ENCODE results near the gene LDB1.

The LDB1 gene

DNA sequence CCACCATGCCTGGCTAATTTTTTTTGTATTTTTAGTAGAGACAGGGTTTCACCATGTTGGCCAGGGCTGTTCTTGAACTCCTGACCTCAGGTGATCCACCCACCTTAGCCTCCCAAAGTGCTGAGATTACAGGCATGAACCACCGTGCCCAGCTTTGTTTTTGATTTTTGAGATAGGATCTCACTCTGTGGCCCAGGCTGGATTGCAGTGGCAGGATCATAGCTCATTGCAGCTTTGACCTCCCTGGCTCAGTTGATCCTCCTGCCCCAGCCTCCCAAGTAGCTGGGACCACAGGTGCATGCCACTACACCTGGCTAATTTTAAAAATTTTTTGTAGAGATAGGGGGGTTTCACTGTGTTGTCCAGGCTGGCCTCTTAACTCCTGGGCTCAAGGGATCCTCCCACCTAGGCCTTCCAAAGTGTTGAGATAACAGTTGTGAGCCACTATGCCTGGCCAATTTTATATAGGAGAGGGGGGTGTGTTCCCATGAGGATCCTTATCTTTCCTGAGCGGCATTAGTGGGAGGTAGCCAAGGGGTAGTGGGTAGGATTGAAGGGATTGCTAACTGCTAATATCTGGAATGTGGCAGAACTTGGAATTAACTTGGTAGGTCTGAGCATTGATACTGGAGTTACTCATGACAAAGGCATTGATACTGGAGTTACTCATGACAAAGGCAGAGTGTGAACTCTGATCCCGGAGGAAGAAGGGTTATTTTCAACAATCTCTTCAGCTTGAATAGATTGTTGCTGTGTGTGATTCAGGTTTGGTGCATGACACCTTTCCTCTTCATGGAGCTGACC lies 31.0 kb upstream of the LDB1 start:
- DNase-seq (ENCODE audit: low read depth): peak; percentile 35
- Histone ChIP-seq H3K4me1 (ENCODE audit: control insufficient read depth, insufficient read depth, low read length) (peaks cover 27% of the 10 kb centered on the region), H3K27me3 (replicated peaks; ENCODE audit: control insufficient read depth, insufficient read depth, low read length) (no peaks in the 10 kb centered on the region), H3K9me3 (ENCODE audit: control insufficient read depth, low read length) (no peaks in the 10 kb centered on the region), H3K9ac (ENCODE audit: low read length) (peak overlapping the region; percentile 57), H3K36me3 (ENCODE audit: control insufficient read depth, insufficient read depth, low read length, severe bottlenecking) (peaks cover 60% of the 10 kb centered on the region), H3K4me3 (ENCODE audit: low read length) (peak overlapping the region; percentile 99)

DNA sequence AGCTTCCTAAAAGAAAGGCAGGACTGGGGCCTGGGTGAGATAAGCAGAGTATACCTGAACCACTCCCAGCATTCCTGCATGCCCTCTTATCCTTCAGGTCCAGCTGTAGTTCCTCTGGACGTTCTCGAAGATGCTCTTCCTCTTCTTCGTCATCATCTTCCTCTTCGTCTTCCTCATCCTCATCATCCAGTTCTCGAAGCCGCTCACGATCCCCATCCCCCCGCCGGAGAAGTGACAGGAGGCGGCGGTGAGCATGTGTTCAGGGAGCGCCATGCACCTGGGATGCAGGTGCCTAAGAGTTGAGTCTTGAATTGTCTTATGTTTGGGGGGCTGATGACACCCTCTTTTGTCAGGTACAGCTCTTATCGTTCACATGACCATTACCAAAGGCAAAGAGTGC lies 28.1 kb upstream of the LDB1 start:
- Histone ChIP-seq H3K4me1 (ENCODE audit: control insufficient read depth, insufficient read depth, low read length) (peaks cover 15% of the 10 kb centered on the region), H3K27me3 (replicated peaks; ENCODE audit: control insufficient read depth, insufficient read depth, low read length) (no peaks in the 10 kb centered on the region), H3K9ac (ENCODE audit: low read length) (no peak overlapping the region), H3K4me3 (ENCODE audit: low read length) (no peak overlapping the region), H3K9me3 (ENCODE audit: control insufficient read depth, low read length) (no peaks in the 10 kb centered on the region), H3K36me3 (ENCODE audit: control insufficient read depth, insufficient read depth, low read length, severe bottlenecking) (peaks cover 68% of the 10 kb centered on the region)
- no peak for DNase-seq (ENCODE audit: low read depth)

- H3K4me3 ChIP-seq (ENCODE audit: low read length): no peak overlapping the region
Observed at GRCh38 chr10:102147561-102147960, 27.4 kb upstream of the LDB1 start.

GRCh38 chr10:102146971-102147428 lies 26.8 kb upstream of the LDB1 start:
- H3K36me3 ChIP-seq (ENCODE audit: control insufficient read depth, insufficient read depth, low read length, severe bottlenecking): peaks cover 74% of the 10 kb centered on the region
- peaks cover 9% of the 10 kb centered on the region for H3K4me1 ChIP-seq (ENCODE audit: control insufficient read depth, insufficient read depth, low read length)
- H3K4me3 ChIP-seq (ENCODE audit: low read length): no peak overlapping the region
- no peaks in the 10 kb centered on the region for H3K9me3 ChIP-seq (ENCODE audit: control insufficient read depth, low read length)
- no peak overlapping the region for H3K9ac ChIP-seq (ENCODE audit: low read length)
- H3K27me3 ChIP-seq (replicated peaks; ENCODE audit: control insufficient read depth, insufficient read depth, low read length): no peaks in the 10 kb centered on the region
- DNase-seq (ENCODE audit: low read depth): no peak

More at GRCh38 chr10:102147561-102147960, 27.4 kb upstream of the LDB1 start:
- H3K4me1 ChIP-seq (ENCODE audit: control insufficient read depth, insufficient read depth, low read length): peaks cover 9% of the 10 kb centered on the region
- no peaks in the 10 kb centered on the region for H3K9me3 ChIP-seq (ENCODE audit: control insufficient read depth, low read length)
- peaks cover 74% of the 10 kb centered on the region for H3K36me3 ChIP-seq (ENCODE audit: control insufficient read depth, insufficient read depth, low read length, severe bottlenecking)
- DNase-seq (ENCODE audit: low read depth): no peak
- H3K27me3 ChIP-seq (replicated peaks; ENCODE audit: control insufficient read depth, insufficient read depth, low read length): no peaks in the 10 kb centered on the region
- H3K9ac ChIP-seq (ENCODE audit: low read length): no peak overlapping the region

- Histone ChIP-seq H3K36me3 (ENCODE audit: control insufficient read depth, insufficient read depth, low read length, severe bottlenecking) (peaks cover 82% of the 10 kb centered on the region), H3K9me3 (ENCODE audit: control insufficient read depth, low read length) (no peaks in the 10 kb centered on the region), H3K9ac (ENCODE audit: low read length) (no peak overlapping the region), H3K27me3 (replicated peaks; ENCODE audit: control insufficient read depth, insufficient read depth, low read length) (no peaks in the 10 kb centered on the region), H3K4me3 (ENCODE audit: low read length) (no peak overlapping the region), H3K4me1 (ENCODE audit: control insufficient read depth, insufficient read depth, low read length) (no peaks in the 10 kb centered on the region)
- no peak for DNase-seq (ENCODE audit: low read depth)
Observed at GRCh38 chr10:102141583-102142107, 21.5 kb upstream of the LDB1 start.

GRCh38 chr10:102140913-102141540 lies 20.9 kb upstream of the LDB1 start:
- H3K36me3 ChIP-seq (ENCODE audit: control insufficient read depth, insufficient read depth, low read length, severe bottlenecking): peaks cover 76% of the 10 kb centered on the region
- no peaks in the 10 kb centered on the region for H3K27me3 ChIP-seq (replicated peaks; ENCODE audit: control insufficient read depth, insufficient read depth, low read length)
- no peak overlapping the region for H3K4me3 ChIP-seq (ENCODE audit: low read length)
- H3K4me1 ChIP-seq (ENCODE audit: control insufficient read depth, insufficient read depth, low read length): no peaks in the 10 kb centered on the region
- DNase-seq (ENCODE audit: low read depth): no peak
- no peak overlapping the region for H3K9ac ChIP-seq (ENCODE audit: low read length)
- H3K9me3 ChIP-seq (ENCODE audit: control insufficient read depth, low read length): no peaks in the 10 kb centered on the region

- no peak for DNase-seq (ENCODE audit: low read depth)
- no peaks in the 10 kb centered on the region for H3K9me3 ChIP-seq (ENCODE audit: control insufficient read depth, low read length)
- H3K27me3 ChIP-seq (replicated peaks; ENCODE audit: control insufficient read depth, insufficient read depth, low read length): no peaks in the 10 kb centered on the region
- H3K4me3 ChIP-seq (ENCODE audit: low read length): no peak overlapping the region
- H3K9ac ChIP-seq (ENCODE audit: low read length): no peak overlapping the region
- no peaks in the 10 kb centered on the region for H3K4me1 ChIP-seq (ENCODE audit: control insufficient read depth, insufficient read depth, low read length)
- H3K36me3 ChIP-seq (ENCODE audit: control insufficient read depth, insufficient read depth, low read length, severe bottlenecking): peaks cover 71% of the 10 kb centered on the region
Observed at GRCh38 chr10:102140218-102140617, 20.1 kb upstream of the LDB1 start.

DNA sequence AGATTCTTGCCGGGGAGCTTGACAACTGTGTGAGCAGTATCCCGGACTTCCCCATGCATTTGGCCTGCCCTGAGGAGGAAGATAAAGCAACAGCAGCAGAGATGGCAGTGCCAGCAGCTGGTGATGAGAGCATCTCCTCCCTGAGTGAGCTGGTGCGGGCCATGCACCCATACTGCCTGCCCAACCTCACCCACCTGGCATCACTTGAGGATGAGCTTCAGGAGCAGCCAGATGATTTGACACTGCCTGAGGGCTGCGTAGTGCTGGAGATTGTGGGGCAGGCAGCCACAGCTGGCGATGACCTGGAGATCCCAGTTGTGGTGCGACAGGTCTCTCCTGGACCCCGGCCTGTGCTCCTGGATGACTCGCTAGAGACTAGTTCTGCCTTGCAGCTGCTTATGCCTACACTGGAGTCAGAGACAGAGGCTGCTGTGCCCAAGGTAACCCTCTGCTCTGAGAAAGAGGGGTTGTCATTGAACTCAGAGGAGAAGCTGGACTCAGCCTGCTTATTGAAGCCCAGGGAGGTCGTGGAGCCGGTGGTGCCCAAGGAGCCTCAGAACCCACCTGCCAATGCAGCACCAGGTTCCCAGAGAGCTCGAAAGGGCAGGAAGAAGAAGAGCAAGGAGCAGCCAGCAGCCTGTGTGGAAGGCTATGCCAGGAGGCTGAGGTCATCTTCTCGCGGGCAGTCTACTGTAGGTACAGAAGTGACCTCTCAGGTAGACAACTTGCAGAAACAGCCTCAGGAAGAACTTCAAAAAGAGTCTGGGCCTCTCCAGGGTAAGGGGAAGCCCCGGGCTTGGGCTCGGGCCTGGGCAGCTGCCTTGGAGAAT lies 19.3 kb upstream of the LDB1 start:
- no peak for DNase-seq (ENCODE audit: low read depth)
- Histone ChIP-seq H3K27me3 (replicated peaks; ENCODE audit: control insufficient read depth, insufficient read depth, low read length) (no peaks in the 10 kb centered on the region), H3K4me1 (ENCODE audit: control insufficient read depth, insufficient read depth, low read length) (peaks cover 7% of the 10 kb centered on the region), H3K4me3 (ENCODE audit: low read length) (no peak overlapping the region), H3K9me3 (ENCODE audit: control insufficient read depth, low read length) (no peaks in the 10 kb centered on the region), H3K9ac (ENCODE audit: low read length) (no peak overlapping the region), H3K36me3 (ENCODE audit: control insufficient read depth, insufficient read depth, low read length, severe bottlenecking) (peaks cover 64% of the 10 kb centered on the region)

GRCh38 chr10:102135956-102136526 lies 15.9 kb upstream of the LDB1 start:
- Histone ChIP-seq H3K36me3 (ENCODE audit: control insufficient read depth, insufficient read depth, low read length, severe bottlenecking) (peaks cover 38% of the 10 kb centered on the region), H3K27me3 (replicated peaks; ENCODE audit: control insufficient read depth, insufficient read depth, low read length) (no peaks in the 10 kb centered on the region), H3K9ac (ENCODE audit: low read length) (no peak overlapping the region), H3K4me3 (ENCODE audit: low read length) (no peak overlapping the region), H3K9me3 (ENCODE audit: control insufficient read depth, low read length) (no peaks in the 10 kb centered on the region), H3K4me1 (ENCODE audit: control insufficient read depth, insufficient read depth, low read length) (peaks cover 17% of the 10 kb centered on the region)
- no peak for DNase-seq (ENCODE audit: low read depth)

GRCh38 chr10:102134416-102134815 lies 14.2 kb upstream of the LDB1 start:
- Histone ChIP-seq H3K36me3 (ENCODE audit: control insufficient read depth, insufficient read depth, low read length, severe bottlenecking) (peaks cover 21% of the 10 kb centered on the region), H3K4me1 (ENCODE audit: control insufficient read depth, insufficient read depth, low read length) (peaks cover 17% of the 10 kb centered on the region), H3K9me3 (ENCODE audit: control insufficient read depth, low read length) (no peaks in the 10 kb centered on the region), H3K27me3 (replicated peaks; ENCODE audit: control insufficient read depth, insufficient read depth, low read length) (no peaks in the 10 kb centered on the region), H3K9ac (ENCODE audit: low read length) (peak overlapping the region; percentile 98), H3K4me3 (ENCODE audit: low read length) (peak overlapping the region; percentile 90)
- no peak for DNase-seq (ENCODE audit: low read depth)
